GM12878 (cell line): Measurements from ENCODE around the gene ANKRD53. TPM values are rescaled to one million over a fixed set of nuclear protein-coding genes. Genes with fewer than 3 reads are reported as not detected.

Experiments
- ATAC-seq: fragments of 200-7000 bp; cut with Tn5 transposase; 3 replicates; pipeline ENCODE4 v1.9.1; 2020; ENCODE audit warnings: mild to moderate bottlenecking, moderate library complexity
- BruUV-seq: library from RNA; stranded (reverse); fragments of 400-500 nt; replicated peaks from 2 replicates; lab custom pipeline; 2021; lab: Mats Ljungman, UMichigan
- CTCF ChIA-PET: fragments of 300-600 bp; sonication (Branson Sonifier 250); formaldehyde crosslinking; extraction: SDS; loops from one replicate; lab custom pipeline; 2021; ENCODE audit warnings: inconsistent platforms; lab: Yijun Ruan, JAX
- POLR2A ChIA-PET: fragments of 350-600 bp; formaldehyde crosslinking; extraction: SDS; loops from one replicate; lab custom pipeline; 2021; ENCODE audit warnings: inconsistent platforms; lab: Charles Lee
- RAD21 ChIA-PET: fragments of 300-600 bp; sonication (Branson Sonifier 250); formaldehyde crosslinking; loops from one replicate; lab custom pipeline; 2023; ENCODE audit warnings: antibody characterized with exemption; ENCODE audit not compliant: unreplicated experiment; lab: Charles Lee
- SMC1A ChIA-PET: fragments of 300-600 bp; sonication (Branson Sonifier 250); formaldehyde crosslinking; loops from one replicate; lab custom pipeline; 2023; ENCODE audit not compliant: unreplicated experiment, uncharacterized antibody; lab: Charles Lee
- DNase-seq: peaks from one replicate; pipeline ENCODE4 v3.0.0-alpha.2; 2011; ENCODE audit warnings: low read depth, low spot score
- FAIRE-seq: peaks from 3 replicates; lab custom pipeline; 2011; peaks lifted over from hg19 to GRCh38; lab: Jason Lieb, UNC
- H2AFZ ChIP-seq: 2 replicates; pipeline ENCODE4 v1.6.0; 2011; ENCODE audit warnings: low read depth, low read length, control low read depth; ENCODE audit not compliant: control insufficient read depth
- H3K27ac ChIP-seq: 2 replicates; pipeline ENCODE4 v1.5.1; 2011; ENCODE audit warnings: control low read depth; ENCODE audit not compliant: control insufficient read depth, insufficient read depth
- H3K27me3 ChIP-seq, 2 experiments: replicated peaks in 1 of 2; 2 replicates each; pipeline versions ENCODE4 v1.6.0 to v1.6.1; 2011; ENCODE audit warnings: low read length in 1 of 2; ENCODE audit not compliant: control insufficient read depth in 2 of 2, insufficient read depth in 2 of 2
- H3K36me3 ChIP-seq, 2 experiments: 2 replicates each; pipeline ENCODE4 v1.5.1; 2011; ENCODE audit warnings: low read length in 1 of 2; ENCODE audit not compliant: control insufficient read depth in 2 of 2, insufficient read depth in 2 of 2
- H3K4me1 ChIP-seq: 2 replicates; pipeline ENCODE4 v1.6.1; 2011; ENCODE audit warnings: mild to moderate bottlenecking, low read length, moderate library complexity, mixed read lengths; ENCODE audit not compliant: control insufficient read depth, insufficient read depth
- H3K4me2 ChIP-seq: 2 replicates; pipeline ENCODE4 v1.6.0; 2011; ENCODE audit warnings: control low read depth; ENCODE audit not compliant: control insufficient read depth, insufficient read depth
- H3K4me3 ChIP-seq: fragments of 200-600 bp; sonication (generic); 2 replicates; pipeline ENCODE4 v1.5.1; 2016
- H3K79me2 ChIP-seq: 2 replicates; pipeline ENCODE4 v1.6.0; 2011; ENCODE audit warnings: low read length; ENCODE audit not compliant: control insufficient read depth, insufficient read depth
- H3K9ac ChIP-seq: 2 replicates; pipeline ENCODE4 v1.8.0; 2011; ENCODE audit warnings: low read length, control low read depth, mixed read lengths; ENCODE audit not compliant: control insufficient read depth, insufficient read depth
- H3K9me3 ChIP-seq: replicated peaks from 3 replicates; pipeline ENCODE4 v1.5.1; 2011; ENCODE audit warnings: mild to moderate bottlenecking, low read length; ENCODE audit not compliant: control insufficient read depth, insufficient read depth
- H4K20me1 ChIP-seq: 2 replicates; pipeline ENCODE4 v1.6.0; 2011; ENCODE audit not compliant: control insufficient read depth, insufficient read depth
- ESRRA ChIP-seq: IDR thresholded peaks from 2 replicates; pipeline ENCODE4 v1.6.1; 2012; ENCODE audit warnings: mild to moderate bottlenecking, low read length, improper control_type of control experiment
- ETV6 ChIP-seq, 2 experiments: fragments of 450-650 bp in 1 of 2; IDR thresholded peaks in 1 of 2; conservative IDR thresholded peaks in 1 of 2; 2 replicates each; pipeline ENCODE4 v1.6.1; 2014; ENCODE audit warnings: antibody characterized with exemption in 1 of 2, borderline replicate concordance in 1 of 2, low read depth in 1 of 2, mild to moderate bottlenecking in 1 of 2, moderate library complexity in 1 of 2
- FOXK2 ChIP-seq: fragments of 450-650 bp; IDR thresholded peaks from 2 replicates; pipeline ENCODE4 v1.6.1; 2017; ENCODE audit warnings: mild to moderate bottlenecking, moderate library complexity
- SRF ChIP-seq, 2 experiments: IDR thresholded peaks; 2 replicates each; pipeline ENCODE4 v1.6.1; 2011; ENCODE audit warnings: low read depth in 2 of 2, low read length in 2 of 2, mild to moderate bottlenecking in 1 of 2, moderate library complexity in 1 of 2
- SUPT20H ChIP-seq: IDR thresholded peaks from 2 replicates; pipeline ENCODE4 v1.6.1; 2011; ENCODE audit warnings: low read depth, mild to moderate bottlenecking, low read length, moderate library complexity, borderline replicate concordance; ENCODE audit not compliant: control insufficient read depth
- WGBS: methylation state at CpG from one replicate; pipeline ENCODE4 v1.1.6; 2016; ENCODE audit warnings: low lambda C conversion rate; ENCODE audit not compliant: insufficient replicate concordance, insufficient coverage; ENCODE audit errors: missing lambda C conversion rate; 5-methylcytosine and 5-hydroxymethylcytosine counted together
- in situ Hi-C: fragments of 300-500 bp; cut with MboI; formaldehyde crosslinking; loops from 9 replicates; pipeline ENCODE4 v1.14.3; 2018; ENCODE audit warnings: mixed read lengths
- intact Hi-C: fragments of 100-400 bp; cut with micrococcal nuclease; formaldehyde crosslinking; loops from one replicate; pipeline ENCODE4 v1.14.2; 2022; ENCODE audit not compliant: unreplicated experiment
- polyA plus RNA-seq, 11 experiments: library from polyadenylated mRNA; depleted of rRNA in 4 of 11; unstranded in 6 of 11; stranded (reverse) in 5 of 11; fragments of >200 nt; fragmentation: Nextera tagmentation in 4 of 11; fragmentation: Illumina TruSeq in 1 of 11; extraction: Ambion mirVana in 4 of 11; extraction: Trizol in 1 of 11; gene quantifications; 1 replicate in 1 of 11; 2 replicates in 10 of 11; pipeline versions ENCODE4 v1.2.1 to v1.2.3, GENCODE V29; 2011 to 2016; ENCODE audit warnings: inconsistent platforms in 2 of 11, missing spikeins in 2 of 11, low read depth in 1 of 11
- total RNA-seq, 4 experiments: library from RNA; depleted of rRNA in 3 of 4; stranded (reverse); fragments of >200 nt in 3 of 4; fragmentation: Illumina TruSeq in 1 of 4; extraction: Trizol in 1 of 4; gene quantifications; 2 replicates each; pipeline versions ENCODE4 v1.2.1 to v1.2.3, GENCODE V29; 2013 to 2021
- TF ChIP-seq, protein P1 (sequence below): fragments of 450-650 bp; IDR thresholded peaks from 2 replicates; pipeline ENCODE4 v1.6.1; 2016; ENCODE audit warnings: mild to moderate bottlenecking

ANKRD53 gene
- total and polyA plus RNA-seq, 10 of the 15 experiments (the other 5 are each of a cell fraction or from before 2014, with no cell fraction given), result 0.04 TPM; not detected in 8

- no peak for TF ChIP-seq ETV6 (conservative IDR thresholded peaks at IDR 0.05 in 1 of 2, IDR thresholded peaks at IDR 0.05 in 1 of 2; ENCODE audit: borderline replicate concordance in 1 of 2, low read depth in 1 of 2)
- TF ChIP-seq ESRRA, result no peak
- no peak for TF ChIP-seq SUPT20H
- no peak for TF ChIP-seq SRF (IDR thresholded peaks at IDR 0.05; ENCODE audit: low read depth in 2 of 2, low read length in 2 of 2)
- TF ChIP-seq, protein P1, sequence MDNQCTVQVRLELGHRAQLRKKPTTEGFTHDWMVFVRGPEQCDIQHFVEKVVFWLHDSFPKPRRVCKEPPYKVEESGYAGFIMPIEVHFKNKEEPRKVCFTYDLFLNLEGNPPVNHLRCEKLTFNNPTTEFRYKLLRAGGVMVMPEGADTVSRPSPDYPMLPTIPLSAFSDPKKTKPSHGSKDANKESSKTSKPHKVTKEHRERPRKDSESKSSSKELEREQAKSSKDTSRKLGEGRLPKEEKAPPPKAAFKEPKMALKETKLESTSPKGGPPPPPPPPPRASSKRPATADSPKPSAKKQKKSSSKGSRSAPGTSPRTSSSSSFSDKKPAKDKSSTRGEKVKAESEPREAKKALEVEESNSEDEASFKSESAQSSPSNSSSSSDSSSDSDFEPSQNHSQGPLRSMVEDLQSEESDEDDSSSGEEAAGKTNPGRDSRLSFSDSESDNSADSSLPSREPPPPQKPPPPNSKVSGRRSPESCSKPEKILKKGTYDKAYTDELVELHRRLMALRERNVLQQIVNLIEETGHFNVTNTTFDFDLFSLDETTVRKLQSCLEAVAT, result no peak
These were observed 37.2 kb upstream of the ANKRD53 start (continued) for GRCh38 chr2:70941186-70941585.

GRCh38 chr2:70941701-70942100 lies 36.7 kb upstream of the ANKRD53 start:
- POLR2A ChIA-PET, result interaction anchor here (0.6 kb wide), 1 partner anchor 79 kb away, joined by 3 read pairs; no protein-coding TSS in a partner anchor
- Histone ChIP-seq H3K4me1 (no peaks in the 10 kb centered on the region), H2AFZ (no peak overlapping the region), H3K36me3 (no peaks in the 10 kb centered on the region), H3K27ac (no peak overlapping the region), H3K9me3 (no peaks in the 10 kb centered on the region), H3K27me3 (peaks cover 0 to 2% of the 10 kb centered on the region in 2 experiments; a peak in 2 of 4 replicates), H3K9ac (no peak overlapping the region), H4K20me1 (no peaks in the 10 kb centered on the region), H3K4me3 (no peak overlapping the region), H3K79me2 (no peaks in the 10 kb centered on the region), H3K4me2 (no peak overlapping the region)
- in situ Hi-C loops, result loop anchor here (10.0 kb wide), 1 partner anchor 637 kb away; the partner anchor contains the start of gene FAM136A
- no TSS peak for BruUV-seq
- SMC1A ChIA-PET, result no interaction called here
- no peak for ATAC-seq
- no peak for TF ChIP-seq FOXK2
- RAD21 ChIA-PET, result no interaction called here
- DNase-seq, result no peak
- intact Hi-C loops, result loop anchor here (10.0 kb wide), 1 partner anchor 637 kb away; the partner anchor contains the start of gene FAM136A
- WGBS, result 11% methylated on average over 5 of the region's 5 CpGs
- CTCF ChIA-PET, result interaction anchor here (1.1 to 1.2 kb wide), 2 partner anchors 8 to 20 kb away, joined by 3 read pairs; no protein-coding TSS in a partner anchor
- no peak for FAIRE-seq
